ENCODE results near the gene POGZ. TPM values are rescaled to one million over a fixed set of nuclear protein-coding genes. Genes with fewer than 3 reads are reported as not detected.

Gene POGZ
- total and polyA plus RNA-seq, 2 of the 13 experiments (the other 11 are each of a cell fraction or from before 2014, with no cell fraction given) = 15.3 to 45.6 TPM

- no peak for TF ChIP-seq MXD3 (CRISPR knock-in tag; IDR thresholded peaks at IDR 0.05)
- no peak for TF ChIP-seq ZNF577 (CRISPR knock-in tag; IDR thresholded peaks at IDR 0.05; ENCODE audit: borderline replicate concordance, low read depth)
- TF ChIP-seq GMEB1 (CRISPR knock-in tag; IDR thresholded peaks at IDR 0.05; ENCODE audit: borderline replicate concordance) = peak; percentile 55; the same call in 1 of the 2 replicates
- TF ChIP-seq THAP11 (CRISPR knock-in tag; IDR thresholded peaks at IDR 0.05) = peak; percentile 94
- TF ChIP-seq ZNF224 (CRISPR knock-in tag; IDR thresholded peaks at IDR 0.05) = 0 out of 2 replicates have a peak, but pooled peaks have one; percentile 56
- peak; percentile 89 for TF ChIP-seq GATAD1 (CRISPR knock-in tag; IDR thresholded peaks at IDR 0.05)
- TF ChIP-seq ZHX1 (CRISPR knock-in tag; IDR thresholded peaks at IDR 0.05; ENCODE audit: low read depth) = peak; percentile 53; the same call in 1 of the 2 replicates
- TF ChIP-seq ZNF362 (CRISPR knock-in tag; IDR thresholded peaks at IDR 0.05; ENCODE audit: borderline replicate concordance) = peak; percentile 99
- 0 out of 2 replicates have a peak, but pooled peaks have one; percentile 55 for TF ChIP-seq ZNF317 (CRISPR knock-in tag; IDR thresholded peaks at IDR 0.05)
- peak; percentile 70; the same call in 1 of the 2 replicates for TF ChIP-seq FOXK2 (IDR thresholded peaks at IDR 0.05)
- TF ChIP-seq ZNF782 (CRISPR knock-in tag; IDR thresholded peaks at IDR 0.05; ENCODE audit: borderline replicate concordance) = no peak
- TF ChIP-seq CREM (IDR thresholded peaks at IDR 0.05) = peak; percentile 95
- TF ChIP-seq CREM (CRISPR knock-in tag; IDR thresholded peaks at IDR 0.05) = no peak
- no peak for TF ChIP-seq TCF7L2 (IDR thresholded peaks at IDR 0.05; ENCODE audit: low read depth, low read length)
- 0 out of 2 replicates have a peak, but pooled peaks have one; percentile 55 for TF ChIP-seq ZFP82 (CRISPR knock-in tag; IDR thresholded peaks at IDR 0.05; ENCODE audit: borderline replicate concordance)
- peak in 1 of 2 experiments; percentile 34; a peak in 1 of 4 replicates for TF ChIP-seq KLF16 (CRISPR knock-in tag; IDR thresholded peaks at IDR 0.05)
- TF ChIP-seq XRCC5 (optimal IDR thresholded peaks at IDR 0.05; ENCODE audit: low read length) = peak; percentile 65
- TF ChIP-seq YEATS4 (CRISPR knock-in tag; IDR thresholded peaks at IDR 0.05; ENCODE audit: borderline replicate concordance) = 0 out of 2 replicates have a peak, but pooled peaks have one; percentile 43
- TF ChIP-seq AGO2 (optimal IDR thresholded peaks at IDR 0.05; ENCODE audit: low read depth, low read length) = peak; percentile 81
- TF ChIP-seq PHF20 (CRISPR knock-in tag; IDR thresholded peaks at IDR 0.05) = peak; percentile 84
- peak; percentile 64 for TF ChIP-seq SRY (CRISPR knock-in tag; IDR thresholded peaks at IDR 0.05)
- TF ChIP-seq PHF8 (CRISPR knock-in tag; IDR thresholded peaks at IDR 0.05) = peak; percentile 96
- TF ChIP-seq ZNF232 (CRISPR knock-in tag; IDR thresholded peaks at IDR 0.05; ENCODE audit: borderline replicate concordance) = no peak
- peak; percentile 59; the same call in 1 of the 2 replicates for TF ChIP-seq MIXL1 (CRISPR knock-in tag; IDR thresholded peaks at IDR 0.05)
- TF ChIP-seq MAX (IDR thresholded peaks at IDR 0.05) = peak; percentile 71
These were observed 59.7 kb downstream of the POGZ start, which contains the start of gene PSMB4 (continued) for GRCh38 chr1:151399324-151400171.

Measured in HepG2 (cell line).